GM12892 (cell line): ENCODE data around the gene ANKS1A.

Experiments
- POLR2A ChIP-seq: IDR thresholded peaks from 2 replicates; pipeline ENCODE4 v1.6.1; 2011; ENCODE audit warnings: low read depth, low read length, control low read depth
- POLR2AphosphoS5 ChIP-seq: IDR thresholded peaks from 2 replicates; pipeline ENCODE4 v1.6.1; 2011; ENCODE audit warnings: low read depth, low read length, control low read depth
- TAF1 ChIP-seq: IDR thresholded peaks from 2 replicates; pipeline ENCODE4 v1.6.1; 2011; ENCODE audit warnings: low read depth, mild to moderate bottlenecking, control low read depth, low read length, borderline replicate concordance

- TF ChIP-seq POLR2AphosphoS5 = no peak
- TF ChIP-seq POLR2A = no peak
- no peak for TF ChIP-seq TAF1
Measured at GRCh38 chr6:34938268-34938667, 49.2 kb downstream of the ANKS1A start.
